ENCODE results near the gene DPP10.

DPP10 gene

DNA sequence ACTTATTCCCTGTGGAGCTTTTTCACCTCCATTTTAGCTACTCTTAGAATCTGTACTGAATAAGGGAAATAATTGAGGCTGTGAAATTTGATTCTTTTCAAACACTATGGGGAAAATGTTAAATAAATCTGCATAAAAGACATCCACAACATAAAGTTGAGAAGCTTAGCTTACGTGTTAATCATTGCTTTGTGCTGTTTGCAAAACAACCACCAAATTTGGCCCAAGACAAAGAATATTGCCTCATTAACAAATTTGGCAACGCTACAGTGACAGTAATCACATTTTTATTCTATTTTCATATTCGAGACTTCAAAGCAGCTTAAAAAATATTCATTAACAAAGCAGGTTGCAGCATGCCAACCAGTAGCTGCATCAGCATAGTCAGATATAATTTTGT, 437.6 kb downstream of the DPP10 start:
- Histone ChIP-seq H3K36me3 (ENCODE audit: insufficient read depth, low read length) (no peaks in the 10 kb centered on the region), H3K4me2 (ENCODE audit: insufficient read depth, low read length) (no peak overlapping the region), H4K20me1 (ENCODE audit: insufficient read depth, low read length) (no peaks in the 10 kb centered on the region), H3K9me3 (ENCODE audit: insufficient read depth, low read length, severe bottlenecking) (no peaks in the 10 kb centered on the region), H3K27me3 (ENCODE audit: insufficient read depth, low read length, poor library complexity) (no peaks in the 10 kb centered on the region), H3K27ac (ENCODE audit: low read length) (no peak overlapping the region), H2AFZ (ENCODE audit: low read depth, low read length) (no peak overlapping the region), H3K79me2 (ENCODE audit: insufficient read depth, low read length) (no peaks in the 10 kb centered on the region), H3K4me1 (ENCODE audit: insufficient read depth, low read length) (no peaks in the 10 kb centered on the region), H3K4me3 (ENCODE audit: low read depth in 1 of 2, low read length in 2 of 2) (no peak overlapping the region), H3K9ac (ENCODE audit: low read depth, low read length) (no peak overlapping the region)
- no peak for DNase-seq
- TF ChIP-seq EZH2 (IDR thresholded peaks at IDR 0.05; ENCODE audit: borderline replicate concordance, low read depth, low read length, severe bottlenecking): no peak
- TF ChIP-seq, protein P1, sequence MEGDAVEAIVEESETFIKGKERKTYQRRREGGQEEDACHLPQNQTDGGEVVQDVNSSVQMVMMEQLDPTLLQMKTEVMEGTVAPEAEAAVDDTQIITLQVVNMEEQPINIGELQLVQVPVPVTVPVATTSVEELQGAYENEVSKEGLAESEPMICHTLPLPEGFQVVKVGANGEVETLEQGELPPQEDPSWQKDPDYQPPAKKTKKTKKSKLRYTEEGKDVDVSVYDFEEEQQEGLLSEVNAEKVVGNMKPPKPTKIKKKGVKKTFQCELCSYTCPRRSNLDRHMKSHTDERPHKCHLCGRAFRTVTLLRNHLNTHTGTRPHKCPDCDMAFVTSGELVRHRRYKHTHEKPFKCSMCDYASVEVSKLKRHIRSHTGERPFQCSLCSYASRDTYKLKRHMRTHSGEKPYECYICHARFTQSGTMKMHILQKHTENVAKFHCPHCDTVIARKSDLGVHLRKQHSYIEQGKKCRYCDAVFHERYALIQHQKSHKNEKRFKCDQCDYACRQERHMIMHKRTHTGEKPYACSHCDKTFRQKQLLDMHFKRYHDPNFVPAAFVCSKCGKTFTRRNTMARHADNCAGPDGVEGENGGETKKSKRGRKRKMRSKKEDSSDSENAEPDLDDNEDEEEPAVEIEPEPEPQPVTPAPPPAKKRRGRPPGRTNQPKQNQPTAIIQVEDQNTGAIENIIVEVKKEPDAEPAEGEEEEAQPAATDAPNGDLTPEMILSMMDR (IDR thresholded peaks at IDR 0.05; ENCODE audit: borderline replicate concordance, extremely low read depth, low read length, poor library complexity, severe bottlenecking): no peak
- no peak for ATAC-seq (ENCODE audit: insufficient read depth, low read depth)

- Histone ChIP-seq H3K9ac (ENCODE audit: low read depth, low read length) (no peak overlapping the region), H3K9me3 (ENCODE audit: insufficient read depth, low read length, severe bottlenecking) (no peaks in the 10 kb centered on the region), H3K27me3 (ENCODE audit: insufficient read depth, low read length, poor library complexity) (no peaks in the 10 kb centered on the region), H2AFZ (ENCODE audit: low read depth, low read length) (no peak overlapping the region), H3K79me2 (ENCODE audit: insufficient read depth, low read length) (no peaks in the 10 kb centered on the region), H3K4me1 (ENCODE audit: insufficient read depth, low read length) (no peaks in the 10 kb centered on the region), H3K36me3 (ENCODE audit: insufficient read depth, low read length) (no peaks in the 10 kb centered on the region), H3K4me3 (ENCODE audit: low read depth in 1 of 2, low read length in 2 of 2) (no peak overlapping the region), H4K20me1 (ENCODE audit: insufficient read depth, low read length) (no peaks in the 10 kb centered on the region), H3K27ac (ENCODE audit: low read length) (no peak overlapping the region), H3K4me2 (ENCODE audit: insufficient read depth, low read length) (no peak overlapping the region)
- TF ChIP-seq, protein P1 (IDR thresholded peaks at IDR 0.05; ENCODE audit: borderline replicate concordance, extremely low read depth, low read length, poor library complexity, severe bottlenecking): no peak
- TF ChIP-seq EZH2 (IDR thresholded peaks at IDR 0.05; ENCODE audit: borderline replicate concordance, low read depth, low read length, severe bottlenecking): no peak
- DNase-seq (no peak), ATAC-seq (ENCODE audit: insufficient read depth, low read depth) (no peak)
Observed at GRCh38 chr2:114919985-114920384, 477.5 kb downstream of the DPP10 start.

- no peak overlapping the region for H3K9ac ChIP-seq (ENCODE audit: low read depth, low read length)
- no peak overlapping the region for H3K4me2 ChIP-seq (ENCODE audit: insufficient read depth, low read length)
- H3K27ac ChIP-seq (ENCODE audit: low read length): no peak overlapping the region
- no peak for TF ChIP-seq EZH2 (IDR thresholded peaks at IDR 0.05; ENCODE audit: borderline replicate concordance, low read depth, low read length, severe bottlenecking)
- TF ChIP-seq, protein P1 (IDR thresholded peaks at IDR 0.05; ENCODE audit: borderline replicate concordance, extremely low read depth, low read length, poor library complexity, severe bottlenecking): no peak
- ATAC-seq (ENCODE audit: insufficient read depth, low read depth): no peak
- H3K27me3 ChIP-seq (ENCODE audit: insufficient read depth, low read length, poor library complexity): no peaks in the 10 kb centered on the region
- H2AFZ ChIP-seq (ENCODE audit: low read depth, low read length): no peak overlapping the region
- H3K36me3 ChIP-seq (ENCODE audit: insufficient read depth, low read length): no peaks in the 10 kb centered on the region
- no peaks in the 10 kb centered on the region for H3K79me2 ChIP-seq (ENCODE audit: insufficient read depth, low read length)
- H3K9me3 ChIP-seq (ENCODE audit: insufficient read depth, low read length, severe bottlenecking): no peaks in the 10 kb centered on the region
- H4K20me1 ChIP-seq (ENCODE audit: insufficient read depth, low read length): no peaks in the 10 kb centered on the region
- H3K4me1 ChIP-seq (ENCODE audit: insufficient read depth, low read length): no peaks in the 10 kb centered on the region
- H3K4me3 ChIP-seq (ENCODE audit: low read depth in 1 of 2, low read length in 2 of 2): no peak overlapping the region
- no peak for DNase-seq
Observed at GRCh38 chr2:114922076-114922475, 479.6 kb downstream of the DPP10 start.

Measured in DND-41 (cell line).